HL-60/S4 treated with phorbol 12-myristate 13-acetate at 8.2 ng/mL for 4 days and 3 days (cell line): ENCODE results near the gene PITPNM3.

Source experiments
- in situ Hi-C: fragments of 300-500 bp; cut with MboI; formaldehyde crosslinking; loops from 2 replicates; pipeline ENCODE4 v1.15.0; 2022; ENCODE audit warnings: low sequenced_read_pairs

Gene PITPNM3

GRCh38 chr17:6528557-6528956, 27.8 kb downstream of the PITPNM3 start:
- in situ Hi-C loops, result no loop called here

- in situ Hi-C loops, result no loop called here
Measured at GRCh38 chr17:6526362-6527152, 29.8 kb downstream of the PITPNM3 start.

GRCh38 chr17:6525731-6526130, 30.6 kb downstream of the PITPNM3 start:
- in situ Hi-C loops, result no loop called here

DNA sequence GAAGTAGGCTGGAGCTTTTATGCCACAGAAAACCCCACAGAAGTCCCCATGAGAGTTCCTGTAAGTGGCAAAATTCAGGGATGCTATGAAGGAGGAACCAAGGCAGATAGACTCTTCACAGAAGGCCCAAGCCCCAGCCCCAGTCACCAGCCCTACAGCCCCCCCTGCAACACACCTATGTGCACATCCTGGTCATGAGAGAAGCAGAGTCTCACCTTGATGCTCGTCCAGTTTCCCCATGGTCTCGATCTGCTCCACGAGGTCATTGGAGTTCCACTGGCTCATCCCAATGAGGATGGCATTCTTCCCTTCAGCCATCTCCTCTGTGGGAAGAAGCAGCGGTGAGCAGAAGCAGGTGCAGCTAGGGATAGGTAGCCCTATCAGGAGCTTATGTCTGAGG, 31.2 kb downstream of the PITPNM3 start:
- in situ Hi-C loops, result no loop called here

- in situ Hi-C loops, result no loop called here
Measured at GRCh38 chr17:6524520-6524919, 31.8 kb downstream of the PITPNM3 start.

DNA sequence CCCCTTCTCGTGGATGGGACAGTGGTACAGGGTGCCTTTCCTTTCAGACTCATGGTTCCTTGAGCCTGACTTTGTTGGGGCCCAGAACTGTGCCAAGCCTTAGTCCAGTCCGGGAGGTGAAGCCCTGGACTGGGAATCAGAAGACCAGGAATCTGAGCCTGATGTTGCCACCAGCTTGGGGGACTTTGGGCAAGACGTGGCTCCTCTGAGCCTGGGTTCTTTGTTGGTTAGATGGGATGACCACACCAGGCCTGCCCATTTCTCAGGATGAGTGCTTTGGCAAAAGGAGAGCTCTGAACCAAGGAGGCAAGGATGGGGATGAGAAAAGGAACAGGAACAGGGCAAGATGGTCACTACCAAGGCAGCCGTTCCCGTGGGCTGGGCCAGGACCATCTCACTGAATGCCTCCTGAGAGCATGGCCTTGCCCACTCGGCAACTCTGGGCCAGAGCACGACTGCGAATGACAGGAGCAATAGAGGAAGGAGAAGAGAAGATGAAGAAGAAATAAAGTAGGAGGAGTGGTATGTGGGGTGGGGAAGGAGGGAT, 32.5 kb downstream of the PITPNM3 start:
- in situ Hi-C loops, result no loop called here

GRCh38 chr17:6523330-6523729, 33.0 kb downstream of the PITPNM3 start:
- in situ Hi-C loops, result no loop called here

DNA sequence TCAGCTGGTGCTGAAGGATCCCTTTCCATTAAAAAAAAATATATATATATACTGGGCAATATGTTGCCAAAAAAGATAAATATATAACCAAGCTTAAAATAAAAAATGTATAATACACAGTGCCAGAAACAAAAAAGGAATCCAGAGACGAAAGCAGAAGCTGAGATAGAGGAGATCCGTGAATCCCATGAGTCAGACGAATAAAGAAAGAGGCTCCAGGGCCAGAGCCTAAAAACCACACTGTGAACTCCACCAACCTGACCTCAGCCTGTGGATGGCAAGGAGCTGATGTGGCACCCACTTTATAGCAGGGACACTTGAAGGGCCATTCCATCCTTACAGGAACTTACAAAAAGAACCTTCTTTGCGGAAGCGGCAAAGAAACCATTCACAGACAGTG, 34.8 kb downstream of the PITPNM3 start:
- in situ Hi-C loops, result no loop called here

DNA sequence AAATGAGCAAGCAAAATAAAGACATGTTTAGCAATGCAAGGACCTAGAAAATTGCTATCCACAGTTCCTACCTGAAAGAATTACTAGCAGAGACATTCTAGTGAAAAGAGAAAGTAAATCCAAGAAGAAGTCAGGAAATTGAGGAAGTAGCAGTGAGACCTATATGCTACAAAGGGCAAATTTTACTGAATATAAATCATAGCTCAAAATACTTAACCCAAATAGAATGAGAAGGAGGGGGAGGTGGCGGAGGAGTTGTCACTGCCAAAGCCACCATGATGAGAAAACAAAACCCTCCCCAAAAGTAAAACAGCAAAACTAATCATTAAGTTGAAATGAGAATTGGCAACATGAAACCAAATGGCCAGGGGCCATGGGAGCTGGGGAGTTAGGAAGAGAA, 39.3 kb downstream of the PITPNM3 start:
- in situ Hi-C loops, result no loop called here

GRCh38 chr17:6514371-6514770, 42.0 kb downstream of the PITPNM3 start:
- in situ Hi-C loops, result no loop called here

GRCh38 chr17:6512552-6512951, 43.8 kb downstream of the PITPNM3 start:
- in situ Hi-C loops, result no loop called here

DNA sequence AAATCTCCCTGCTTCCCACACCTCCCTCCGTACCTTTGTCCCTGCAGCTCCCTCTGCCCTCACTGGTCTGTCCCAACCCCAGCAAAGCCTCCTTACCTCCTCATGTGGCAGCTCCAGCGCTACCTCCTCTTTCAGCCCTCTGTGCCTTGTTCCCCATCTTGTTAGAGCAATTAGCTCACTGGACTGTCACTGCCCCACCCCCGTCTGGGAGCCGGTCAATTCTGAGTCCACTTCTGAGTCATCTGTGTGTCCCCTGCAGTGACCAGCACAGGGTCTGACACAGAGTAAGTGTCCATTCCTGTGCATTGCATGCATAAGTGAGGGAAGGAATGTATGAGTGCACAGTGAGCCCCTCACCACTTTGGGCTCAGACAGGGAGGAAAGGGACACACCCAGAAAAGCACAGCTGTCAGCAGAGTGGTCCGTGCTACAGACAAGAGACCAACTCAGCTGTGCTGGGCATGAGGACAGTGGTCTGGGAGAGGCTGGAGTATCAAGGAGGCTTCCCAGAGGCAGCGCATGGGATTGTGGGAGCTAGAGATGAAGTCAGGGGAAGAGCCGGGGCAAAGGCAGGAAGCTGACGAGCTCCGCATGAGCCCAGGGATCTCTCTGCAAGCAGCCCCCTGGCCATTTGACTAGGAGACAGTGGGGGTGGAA, 45.9 kb downstream of the PITPNM3 start:
- in situ Hi-C loops, result no loop called here

DNA sequence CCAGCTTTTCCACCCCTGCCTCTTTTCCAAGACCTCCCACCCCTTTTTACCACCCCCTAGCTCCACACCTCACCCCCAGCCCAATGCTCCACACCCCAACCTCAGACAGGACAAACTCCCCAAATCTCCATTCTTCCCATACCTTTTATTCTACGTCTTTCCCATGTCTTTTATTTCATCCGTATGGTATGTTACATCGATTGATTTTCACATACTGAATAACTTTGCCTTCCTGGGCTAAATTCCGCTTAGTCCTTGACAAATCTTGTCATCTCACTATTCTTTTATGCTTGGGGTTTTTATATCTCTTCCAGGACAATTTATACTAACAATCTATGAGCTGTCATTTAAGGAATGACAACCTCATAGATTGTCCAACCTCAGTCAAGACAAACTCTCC, 46.4 kb downstream of the PITPNM3 start:
- in situ Hi-C loops, result no loop called here

- in situ Hi-C loops, result no loop called here
Measured at GRCh38 chr17:6509031-6509771, 47.2 kb downstream of the PITPNM3 start.

- in situ Hi-C loops, result no loop called here
Measured at GRCh38 chr17:6508519-6509030, 47.8 kb downstream of the PITPNM3 start.

DNA sequence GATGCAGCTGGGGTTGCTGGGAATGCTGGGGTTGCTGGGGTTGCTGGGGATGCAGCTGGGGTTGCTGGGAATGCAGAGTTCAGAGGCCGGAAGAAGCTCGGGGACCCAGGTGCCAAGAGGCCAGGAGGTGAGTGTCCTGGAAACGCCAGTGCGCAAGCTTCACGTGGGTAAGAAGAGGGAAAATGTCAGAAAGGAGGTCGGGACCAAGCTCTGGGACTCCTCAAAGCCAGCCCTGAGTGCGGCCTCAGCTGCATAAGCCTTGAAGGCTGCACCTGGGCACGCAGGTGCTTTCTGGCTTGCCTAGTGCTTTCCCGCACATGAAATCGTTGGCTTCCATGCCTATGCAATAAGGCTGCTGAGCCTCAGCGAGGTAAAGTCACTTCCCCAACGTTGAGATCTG, 48.3 kb downstream of the PITPNM3 start:
- in situ Hi-C loops, result no loop called here

- in situ Hi-C loops, result no loop called here
Measured at GRCh38 chr17:6507535-6507934, 48.8 kb downstream of the PITPNM3 start.

GRCh38 chr17:6506679-6507231, 49.6 kb downstream of the PITPNM3 start:
- in situ Hi-C loops, result no loop called here

- in situ Hi-C loops, result no loop called here
Measured at GRCh38 chr17:6505425-6506142, 50.8 kb downstream of the PITPNM3 start.

DNA sequence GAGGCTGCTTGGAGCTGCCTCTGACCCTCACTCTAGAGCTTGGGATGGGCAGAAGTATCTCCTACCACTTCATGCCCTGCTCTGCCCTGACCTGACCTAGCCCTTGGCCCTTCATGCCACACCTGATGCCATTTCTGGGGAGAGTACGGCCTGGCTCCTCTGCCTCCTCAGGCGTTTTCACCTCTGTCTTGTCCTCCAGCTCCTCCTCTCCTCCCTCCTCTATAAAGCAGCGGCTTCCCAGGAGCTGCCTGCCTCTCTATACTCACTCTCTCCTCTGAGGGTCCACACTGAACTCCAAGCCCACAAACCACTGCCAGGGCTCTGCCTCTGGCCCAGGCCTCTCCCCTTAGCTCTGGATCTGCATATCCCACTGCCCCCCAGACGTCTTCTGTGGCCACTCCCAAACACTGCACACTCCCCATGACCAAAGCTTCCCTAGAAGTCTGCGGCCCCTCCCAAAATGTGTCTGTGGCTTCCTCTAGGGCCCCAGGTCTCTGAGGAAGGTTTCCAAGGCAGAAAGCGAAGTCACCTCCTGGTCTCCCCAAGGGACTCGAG, 52.6 kb downstream of the PITPNM3 start:
- in situ Hi-C loops, result no loop called here
